GM19463 (cell line): Measurements from ENCODE around the gene HMG20B.

Experiments
- ATAC-seq: cut with Tn5 transposase; IDR thresholded peaks from one replicate; pipeline ENCODE4 v1.9.1; 2021; ENCODE audit warnings: mild to moderate bottlenecking, moderate library complexity; ENCODE audit not compliant: unreplicated experiment

The HMG20B gene

GRCh38 chr19:3618144-3618810, 45.5 kb downstream of the HMG20B start:
- ATAC-seq, result no peak

GRCh38 chr19:3618811-3619630, 46.3 kb downstream of the HMG20B start:
- no peak for ATAC-seq

- no peak for ATAC-seq
Observed at GRCh38 chr19:3619631-3620012, 46.9 kb downstream of the HMG20B start.

- ATAC-seq, result no peak
Observed at GRCh38 chr19:3620145-3620816, 47.5 kb downstream of the HMG20B start.

GRCh38 chr19:3620817-3621547, 48.2 kb downstream of the HMG20B start:
- no peak for ATAC-seq

GRCh38 chr19:3621689-3622088, 48.9 kb downstream of the HMG20B start:
- no peak for ATAC-seq

- no peak for ATAC-seq
Observed at GRCh38 chr19:3622224-3622623, 49.5 kb downstream of the HMG20B start.

GRCh38 chr19:3623716-3624115, 51.0 kb downstream of the HMG20B start:
- ATAC-seq, result no peak

- ATAC-seq, result no peak
Observed at GRCh38 chr19:3625996-3626472, 53.3 kb downstream of the HMG20B start.

GRCh38 chr19:3626473-3627350, 54.0 kb downstream of the HMG20B start, which contains the start of gene CACTIN:
Gene CACTIN (minus strand): TSS chr19:3626790. CDS start chr19:3626762, 28 bp downstream.
- ATAC-seq, result peak; percentile 90

- no peak for ATAC-seq
Observed at GRCh38 chr19:3627351-3627723, 54.6 kb downstream of the HMG20B start.
